PC-9 (cell line): ENCODE measurements around the gene PADI6.
"Not testable (repeated sequence)": the region's sequence is repeated elsewhere in the genome, so short reads cannot be mapped to it uniquely, and the experiment has no call there.

Experiments
- EZH2 ChIP-seq: fragments of 200-600 bp; sonication (generic); IDR thresholded peaks from 2 replicates; pipeline ENCODE4 v1.8.0; 2017; ENCODE audit warnings: antibody characterized with exemption, low read depth
- TF ChIP-seq, protein P1 (sequence below): fragments of 200-600 bp; sonication (generic); conservative IDR thresholded peaks from 2 replicates; pipeline ENCODE4 v1.6.1; 2017; ENCODE audit warnings: mixed run types, antibody characterized with exemption, mild to moderate bottlenecking, moderate library complexity

DNA sequence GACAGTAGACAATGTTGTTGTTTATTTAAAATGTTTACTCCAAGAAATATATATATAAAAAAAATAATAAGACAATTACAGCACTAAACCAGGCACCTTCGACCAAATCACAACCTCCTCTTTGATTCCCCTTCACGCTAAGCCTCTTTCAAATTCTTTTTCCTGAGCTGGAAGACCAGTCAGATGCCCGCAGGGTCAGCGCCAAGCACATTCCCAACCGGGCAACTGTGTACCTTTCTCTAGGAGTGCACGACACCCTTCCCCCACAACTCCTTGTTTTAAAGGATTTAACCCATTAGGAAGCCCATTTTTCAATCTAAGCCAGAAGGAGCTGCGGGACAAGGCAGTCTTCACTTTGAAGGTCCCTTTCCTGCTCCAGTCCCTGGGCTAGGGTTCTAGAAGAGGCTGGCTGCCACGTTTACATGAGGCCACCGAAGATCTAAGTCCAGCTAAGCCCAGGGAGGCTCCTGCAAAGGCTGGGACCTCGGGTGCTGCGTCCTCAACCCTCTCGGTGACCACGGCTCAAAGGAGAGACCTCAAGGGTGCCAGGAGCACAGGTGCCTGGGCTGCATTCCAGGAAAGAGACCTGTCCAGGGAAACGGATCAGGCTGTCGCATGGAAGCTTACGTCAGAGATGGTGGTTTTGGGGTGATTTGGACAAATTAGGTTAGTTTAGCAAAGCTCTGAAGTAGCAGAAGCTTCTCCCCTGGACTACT is 34.9 kb downstream of the PADI6 start:
- TF ChIP-seq, protein P1, sequence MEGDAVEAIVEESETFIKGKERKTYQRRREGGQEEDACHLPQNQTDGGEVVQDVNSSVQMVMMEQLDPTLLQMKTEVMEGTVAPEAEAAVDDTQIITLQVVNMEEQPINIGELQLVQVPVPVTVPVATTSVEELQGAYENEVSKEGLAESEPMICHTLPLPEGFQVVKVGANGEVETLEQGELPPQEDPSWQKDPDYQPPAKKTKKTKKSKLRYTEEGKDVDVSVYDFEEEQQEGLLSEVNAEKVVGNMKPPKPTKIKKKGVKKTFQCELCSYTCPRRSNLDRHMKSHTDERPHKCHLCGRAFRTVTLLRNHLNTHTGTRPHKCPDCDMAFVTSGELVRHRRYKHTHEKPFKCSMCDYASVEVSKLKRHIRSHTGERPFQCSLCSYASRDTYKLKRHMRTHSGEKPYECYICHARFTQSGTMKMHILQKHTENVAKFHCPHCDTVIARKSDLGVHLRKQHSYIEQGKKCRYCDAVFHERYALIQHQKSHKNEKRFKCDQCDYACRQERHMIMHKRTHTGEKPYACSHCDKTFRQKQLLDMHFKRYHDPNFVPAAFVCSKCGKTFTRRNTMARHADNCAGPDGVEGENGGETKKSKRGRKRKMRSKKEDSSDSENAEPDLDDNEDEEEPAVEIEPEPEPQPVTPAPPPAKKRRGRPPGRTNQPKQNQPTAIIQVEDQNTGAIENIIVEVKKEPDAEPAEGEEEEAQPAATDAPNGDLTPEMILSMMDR = not testable (repeated sequence)
- not testable (repeated sequence) for TF ChIP-seq EZH2
